HepG2 (cell line): ENCODE measurements around the gene ATOSB. TPM values are rescaled to one million over a fixed set of nuclear protein-coding genes. Genes with fewer than 3 reads are reported as not detected.

Experiments used
- ELF1 ChIP-seq: sonication (generic); formaldehyde crosslinking; IDR thresholded peaks from 2 replicates; pipeline ENCODE4 v1.4.0; 2020; ENCODE audit warnings: missing genetic modification reagents
- FOXM1 ChIP-seq: sonication (generic); formaldehyde crosslinking; IDR thresholded peaks from 2 replicates; pipeline ENCODE4 v1.5.0; 2020; ENCODE audit warnings: missing genetic modification reagents
- MTA1 ChIP-seq: sonication (generic); formaldehyde crosslinking; IDR thresholded peaks from 2 replicates; pipeline ENCODE4 v1.4.0; 2020; ENCODE audit warnings: missing genetic modification reagents, mild to moderate bottlenecking, borderline replicate concordance
- TBL1XR1 ChIP-seq: fragments of 150-350 bp; IDR thresholded peaks from 2 replicates; pipeline ENCODE4 v1.6.1; 2014; ENCODE audit warnings: borderline replicate concordance, low read length; ENCODE audit not compliant: partially characterized antibody
- ZFAT ChIP-seq: sonication (generic); formaldehyde crosslinking; conservative IDR thresholded peaks from 2 replicates; pipeline ENCODE4 v1.8.1; 2023; ENCODE audit warnings: missing genetic modification reagents, inconsistent platforms
- ZNF672 ChIP-seq: sonication (generic); formaldehyde crosslinking; IDR thresholded peaks from 2 replicates; pipeline ENCODE4 v1.8.1; 2022; ENCODE audit warnings: missing genetic modification reagents
- ZNF737 ChIP-seq: sonication (generic); formaldehyde crosslinking; IDR thresholded peaks from 2 replicates; pipeline ENCODE4 v1.5.0; 2020; ENCODE audit warnings: missing genetic modification reagents, mild to moderate bottlenecking, borderline replicate concordance
- ZNF766 ChIP-seq: sonication (generic); formaldehyde crosslinking; IDR thresholded peaks from 2 replicates; pipeline ENCODE4 v1.5.0; 2020; ENCODE audit warnings: missing genetic modification reagents, borderline replicate concordance
- polyA plus RNA-seq, 8 experiments: library from polyadenylated mRNA; depleted of rRNA in 3 of 8; stranded (reverse) in 7 of 8; unstranded in 1 of 8; fragments of >200 nt; fragmentation: Illumina TruSeq in 4 of 8; extraction: Trizol in 4 of 8; gene quantifications; 2 replicates each; pipeline versions ENCODE4 v1.2.1 to v1.2.3, GENCODE V29; 2011 to 2016; ENCODE audit warnings: low read depth in 4 of 8, missing spikeins in 1 of 8, mixed read lengths in 1 of 8; ENCODE audit not compliant: insufficient read depth in 1 of 8
- total RNA-seq, 5 experiments: library from RNA; depleted of rRNA; stranded (reverse); fragments of >200 nt; fragmentation: Illumina TruSeq; extraction: Trizol; gene quantifications; 2 replicates each; pipeline ENCODE4 v1.2.3, GENCODE V29; 2016; ENCODE audit warnings: low read depth in 1 of 5
- TF ChIP-seq, protein P1 (sequence below): sonication (generic); formaldehyde crosslinking; IDR thresholded peaks from 2 replicates; pipeline ENCODE4 v1.4.0; 2020; ENCODE audit warnings: missing genetic modification reagents
- TF ChIP-seq, protein P2 (sequence below): sonication (generic); formaldehyde crosslinking; IDR thresholded peaks from 2 replicates; pipeline ENCODE4 v1.4.0; 2020; ENCODE audit warnings: mild to moderate bottlenecking, missing genetic modification reagents
- TF ChIP-seq, protein P3 (sequence below): sonication (generic); formaldehyde crosslinking; IDR thresholded peaks from 2 replicates; pipeline ENCODE4 v1.8.0; 2022; ENCODE audit warnings: mild to moderate bottlenecking, missing genetic modification reagents, borderline replicate concordance
- TF ChIP-seq, protein P4 (sequence below): sonication (generic); formaldehyde crosslinking; conservative IDR thresholded peaks from 2 replicates; pipeline ENCODE4 v1.4.0; 2020; ENCODE audit warnings: missing genetic modification reagents
- TF ChIP-seq, protein P5 (sequence below): IDR thresholded peaks from 2 replicates; pipeline ENCODE4 v1.6.1; 2018; ENCODE audit warnings: missing genetic modification reagents
- TF ChIP-seq, protein P6 (sequence below): sonication (generic); formaldehyde crosslinking; IDR thresholded peaks from 2 replicates; pipeline ENCODE4 v1.8.0; 2022; ENCODE audit warnings: missing genetic modification reagents, mild to moderate bottlenecking, borderline replicate concordance

The ATOSB gene
- total and polyA plus RNA-seq, 2 of the 13 experiments (the other 11 are each of a cell fraction or from before 2014, with no cell fraction given), result 1.9 to 6.4 TPM

DNA sequence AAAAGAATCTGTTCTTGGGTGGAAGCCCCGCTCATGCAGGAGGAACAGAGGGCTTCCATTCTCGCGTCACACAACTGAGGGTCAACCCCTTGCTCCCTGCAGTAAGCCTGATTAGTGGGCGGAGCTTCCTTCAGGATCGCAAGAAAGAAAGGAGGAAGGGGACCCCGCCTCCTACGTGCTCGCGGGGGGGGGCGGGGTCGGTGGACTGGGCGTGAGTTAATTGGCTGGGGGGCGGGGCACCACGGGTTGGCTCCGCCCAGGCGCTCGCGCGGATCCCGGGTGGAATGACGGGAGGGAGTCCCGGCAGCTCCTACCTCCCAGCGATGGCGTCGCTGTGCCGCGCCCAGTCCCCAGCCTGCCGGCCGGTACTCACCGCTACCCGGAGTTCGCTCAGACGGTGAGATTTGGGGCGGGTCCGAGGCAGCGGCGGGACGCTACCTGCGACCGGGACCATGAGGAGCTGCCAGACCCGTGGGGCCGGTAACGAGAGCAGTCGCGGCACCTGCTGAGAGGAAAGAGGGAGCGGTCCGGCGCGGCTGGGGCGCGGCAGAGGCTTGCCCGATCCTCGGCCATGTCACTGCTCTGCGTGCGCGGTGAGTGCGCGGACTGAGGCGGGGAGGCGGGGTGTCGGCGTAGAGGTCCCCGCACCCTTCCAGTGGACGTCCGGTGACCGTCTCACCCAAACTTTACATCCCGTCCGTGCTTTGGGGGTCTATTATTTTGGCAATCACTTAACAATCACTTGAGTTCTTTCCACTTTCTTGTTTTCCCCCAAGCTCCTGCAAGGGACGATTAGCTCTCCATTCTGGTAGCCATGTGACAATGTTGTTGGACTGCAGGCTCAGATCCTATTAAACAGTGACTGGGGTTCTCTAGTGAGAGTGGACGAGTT is 46.3 kb upstream of the ATOSB start, which contains the start of gene UNC13B (continued):
- TF ChIP-seq, protein P1, sequence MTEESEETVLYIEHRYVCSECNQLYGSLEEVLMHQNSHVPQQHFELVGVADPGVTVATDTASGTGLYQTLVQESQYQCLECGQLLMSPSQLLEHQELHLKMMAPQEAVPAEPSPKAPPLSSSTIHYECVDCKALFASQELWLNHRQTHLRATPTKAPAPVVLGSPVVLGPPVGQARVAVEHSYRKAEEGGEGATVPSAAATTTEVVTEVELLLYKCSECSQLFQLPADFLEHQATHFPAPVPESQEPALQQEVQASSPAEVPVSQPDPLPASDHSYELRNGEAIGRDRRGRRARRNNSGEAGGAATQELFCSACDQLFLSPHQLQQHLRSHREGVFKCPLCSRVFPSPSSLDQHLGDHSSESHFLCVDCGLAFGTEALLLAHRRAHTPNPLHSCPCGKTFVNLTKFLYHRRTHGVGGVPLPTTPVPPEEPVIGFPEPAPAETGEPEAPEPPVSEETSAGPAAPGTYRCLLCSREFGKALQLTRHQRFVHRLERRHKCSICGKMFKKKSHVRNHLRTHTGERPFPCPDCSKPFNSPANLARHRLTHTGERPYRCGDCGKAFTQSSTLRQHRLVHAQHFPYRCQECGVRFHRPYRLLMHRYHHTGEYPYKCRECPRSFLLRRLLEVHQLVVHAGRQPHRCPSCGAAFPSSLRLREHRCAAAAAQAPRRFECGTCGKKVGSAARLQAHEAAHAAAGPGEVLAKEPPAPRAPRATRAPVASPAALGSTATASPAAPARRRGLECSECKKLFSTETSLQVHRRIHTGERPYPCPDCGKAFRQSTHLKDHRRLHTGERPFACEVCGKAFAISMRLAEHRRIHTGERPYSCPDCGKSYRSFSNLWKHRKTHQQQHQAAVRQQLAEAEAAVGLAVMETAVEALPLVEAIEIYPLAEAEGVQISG (CRISPR knock-in tag), result peak; percentile 96
- TF ChIP-seq TBL1XR1 (no peak), ZNF737 (no peak), ZNF766 (CRISPR knock-in tag) (peak; percentile 29; the same call in 1 of the 2 replicates), FOXM1 (CRISPR knock-in tag) (no peak), ELF1 (CRISPR knock-in tag) (peak; percentile 28; the same call in 1 of the 2 replicates), ZFAT (CRISPR knock-in tag) (no peak), ZNF672 (CRISPR knock-in tag) (no peak), MTA1 (CRISPR knock-in tag) (peak; percentile 77; the same call in 1 of the 2 replicates)
- TF ChIP-seq, protein P2, sequence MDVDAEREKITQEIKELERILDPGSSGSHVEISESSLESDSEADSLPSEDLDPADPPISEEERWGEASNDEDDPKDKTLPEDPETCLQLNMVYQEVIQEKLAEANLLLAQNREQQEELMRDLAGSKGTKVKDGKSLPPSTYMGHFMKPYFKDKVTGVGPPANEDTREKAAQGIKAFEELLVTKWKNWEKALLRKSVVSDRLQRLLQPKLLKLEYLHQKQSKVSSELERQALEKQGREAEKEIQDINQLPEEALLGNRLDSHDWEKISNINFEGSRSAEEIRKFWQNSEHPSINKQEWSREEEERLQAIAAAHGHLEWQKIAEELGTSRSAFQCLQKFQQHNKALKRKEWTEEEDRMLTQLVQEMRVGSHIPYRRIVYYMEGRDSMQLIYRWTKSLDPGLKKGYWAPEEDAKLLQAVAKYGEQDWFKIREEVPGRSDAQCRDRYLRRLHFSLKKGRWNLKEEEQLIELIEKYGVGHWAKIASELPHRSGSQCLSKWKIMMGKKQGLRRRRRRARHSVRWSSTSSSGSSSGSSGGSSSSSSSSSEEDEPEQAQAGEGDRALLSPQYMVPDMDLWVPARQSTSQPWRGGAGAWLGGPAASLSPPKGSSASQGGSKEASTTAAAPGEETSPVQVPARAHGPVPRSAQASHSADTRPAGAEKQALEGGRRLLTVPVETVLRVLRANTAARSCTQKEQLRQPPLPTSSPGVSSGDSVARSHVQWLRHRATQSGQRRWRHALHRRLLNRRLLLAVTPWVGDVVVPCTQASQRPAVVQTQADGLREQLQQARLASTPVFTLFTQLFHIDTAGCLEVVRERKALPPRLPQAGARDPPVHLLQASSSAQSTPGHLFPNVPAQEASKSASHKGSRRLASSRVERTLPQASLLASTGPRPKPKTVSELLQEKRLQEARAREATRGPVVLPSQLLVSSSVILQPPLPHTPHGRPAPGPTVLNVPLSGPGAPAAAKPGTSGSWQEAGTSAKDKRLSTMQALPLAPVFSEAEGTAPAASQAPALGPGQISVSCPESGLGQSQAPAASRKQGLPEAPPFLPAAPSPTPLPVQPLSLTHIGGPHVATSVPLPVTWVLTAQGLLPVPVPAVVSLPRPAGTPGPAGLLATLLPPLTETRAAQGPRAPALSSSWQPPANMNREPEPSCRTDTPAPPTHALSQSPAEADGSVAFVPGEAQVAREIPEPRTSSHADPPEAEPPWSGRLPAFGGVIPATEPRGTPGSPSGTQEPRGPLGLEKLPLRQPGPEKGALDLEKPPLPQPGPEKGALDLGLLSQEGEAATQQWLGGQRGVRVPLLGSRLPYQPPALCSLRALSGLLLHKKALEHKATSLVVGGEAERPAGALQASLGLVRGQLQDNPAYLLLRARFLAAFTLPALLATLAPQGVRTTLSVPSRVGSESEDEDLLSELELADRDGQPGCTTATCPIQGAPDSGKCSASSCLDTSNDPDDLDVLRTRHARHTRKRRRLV (CRISPR knock-in tag), result 0 out of 2 replicates have a peak, but pooled peaks have one; percentile 82
- TF ChIP-seq, protein P3, sequence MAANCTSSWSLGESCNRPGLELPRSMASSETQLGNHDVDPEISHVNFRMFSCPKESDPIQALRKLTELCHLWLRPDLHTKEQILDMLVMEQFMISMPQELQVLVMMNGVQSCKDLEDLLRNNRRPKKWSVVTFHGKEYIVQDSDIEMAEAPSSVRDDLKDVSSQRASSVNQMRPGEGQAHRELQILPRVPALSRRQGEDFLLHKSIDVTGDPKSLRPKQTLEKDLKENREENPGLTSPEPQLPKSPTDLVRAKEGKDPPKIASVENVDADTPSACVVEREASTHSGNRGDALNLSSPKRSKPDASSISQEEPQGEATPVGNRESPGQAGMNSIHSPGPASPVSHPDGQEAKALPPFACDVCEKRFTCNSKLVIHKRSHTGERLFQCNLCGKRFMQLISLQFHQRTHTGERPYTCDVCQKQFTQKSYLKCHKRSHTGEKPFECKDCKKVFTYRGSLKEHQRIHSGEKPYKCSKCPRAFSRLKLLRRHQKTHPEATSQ (CRISPR knock-in tag), result peak; percentile 83
- TF ChIP-seq, protein P4, sequence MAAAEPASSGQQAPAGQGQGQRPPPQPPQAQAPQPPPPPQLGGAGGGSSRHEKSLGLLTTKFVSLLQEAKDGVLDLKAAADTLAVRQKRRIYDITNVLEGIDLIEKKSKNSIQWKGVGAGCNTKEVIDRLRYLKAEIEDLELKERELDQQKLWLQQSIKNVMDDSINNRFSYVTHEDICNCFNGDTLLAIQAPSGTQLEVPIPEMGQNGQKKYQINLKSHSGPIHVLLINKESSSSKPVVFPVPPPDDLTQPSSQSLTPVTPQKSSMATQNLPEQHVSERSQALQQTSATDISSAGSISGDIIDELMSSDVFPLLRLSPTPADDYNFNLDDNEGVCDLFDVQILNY (CRISPR knock-in tag), result no peak
- TF ChIP-seq, protein P5, sequence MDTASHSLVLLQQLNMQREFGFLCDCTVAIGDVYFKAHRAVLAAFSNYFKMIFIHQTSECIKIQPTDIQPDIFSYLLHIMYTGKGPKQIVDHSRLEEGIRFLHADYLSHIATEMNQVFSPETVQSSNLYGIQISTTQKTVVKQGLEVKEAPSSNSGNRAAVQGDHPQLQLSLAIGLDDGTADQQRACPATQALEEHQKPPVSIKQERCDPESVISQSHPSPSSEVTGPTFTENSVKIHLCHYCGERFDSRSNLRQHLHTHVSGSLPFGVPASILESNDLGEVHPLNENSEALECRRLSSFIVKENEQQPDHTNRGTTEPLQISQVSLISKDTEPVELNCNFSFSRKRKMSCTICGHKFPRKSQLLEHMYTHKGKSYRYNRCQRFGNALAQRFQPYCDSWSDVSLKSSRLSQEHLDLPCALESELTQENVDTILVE (CRISPR knock-in tag), result no peak; the same call in 1 of the 2 replicates
- TF ChIP-seq, protein P6, sequence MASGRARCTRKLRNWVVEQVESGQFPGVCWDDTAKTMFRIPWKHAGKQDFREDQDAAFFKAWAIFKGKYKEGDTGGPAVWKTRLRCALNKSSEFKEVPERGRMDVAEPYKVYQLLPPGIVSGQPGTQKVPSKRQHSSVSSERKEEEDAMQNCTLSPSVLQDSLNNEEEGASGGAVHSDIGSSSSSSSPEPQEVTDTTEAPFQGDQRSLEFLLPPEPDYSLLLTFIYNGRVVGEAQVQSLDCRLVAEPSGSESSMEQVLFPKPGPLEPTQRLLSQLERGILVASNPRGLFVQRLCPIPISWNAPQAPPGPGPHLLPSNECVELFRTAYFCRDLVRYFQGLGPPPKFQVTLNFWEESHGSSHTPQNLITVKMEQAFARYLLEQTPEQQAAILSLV (CRISPR knock-in tag), result peak; percentile 57; the same call in 1 of the 2 replicates
